ENCODE results near the gene ECSIT.

Gene ECSIT

GRCh38 chr19:11549386-11549953, 20.5 kb upstream of the ECSIT start:
- no peak for DNase-seq

- no peak for DNase-seq
Observed at GRCh38 chr19:11547929-11548700, 19.2 kb upstream of the ECSIT start.

GRCh38 chr19:11541238-11541637, 12.3 kb upstream of the ECSIT start:
- no peak for DNase-seq

- DNase-seq, result no peak
Observed at GRCh38 chr19:11540645-11541044, 11.7 kb upstream of the ECSIT start.

GRCh38 chr19:11539495-11540365, 10.8 kb upstream of the ECSIT start:
- no peak for DNase-seq

GRCh38 chr19:11538232-11539036, 9.5 kb upstream of the ECSIT start, which contains the start of gene CNN1:
CNN1 (plus strand) TSS chr19:11538851; CDS start chr19:11538928, 77 bp downstream.
- DNase-seq, result no peak

GRCh38 chr19:11535792-11536595, 7.1 kb upstream of the ECSIT start:
- peak; percentile 97 for DNase-seq

GRCh38 chr19:11534948-11535347, 6.0 kb upstream of the ECSIT start:
- DNase-seq, result no peak

GRCh38 chr19:11534538-11534937, 5.6 kb upstream of the ECSIT start:
- no peak for DNase-seq

GRCh38 chr19:11530432-11530831, 1.5 kb upstream of the ECSIT start:
- peak; percentile 74 for DNase-seq

- no peak for DNase-seq
Observed at GRCh38 chr19:11519138-11519537, 9.8 kb downstream of the ECSIT start.

- no peak for DNase-seq
Observed at GRCh38 chr19:11513946-11514345, 15.0 kb downstream of the ECSIT start.

GRCh38 chr19:11510444-11510843, 18.5 kb downstream of the ECSIT start:
- no peak for DNase-seq

GRCh38 chr19:11507370-11508078, 21.4 kb downstream of the ECSIT start:
- DNase-seq, result no peak

- DNase-seq, result no peak
Observed at GRCh38 chr19:11506967-11507366, 22.0 kb downstream of the ECSIT start.

GRCh38 chr19:11506101-11506555, 22.8 kb downstream of the ECSIT start:
- DNase-seq, result no peak

- peak; percentile 98 for DNase-seq
Observed at GRCh38 chr19:11505504-11506100, 23.3 kb downstream of the ECSIT start, which contains the start of gene ZNF653. ZNF653 (minus strand) TSS chr19:11505839; CDS start chr19:11505786, 53 bp downstream.

- peak; percentile 97 for DNase-seq
Observed at GRCh38 chr19:11505032-11505503, 23.9 kb downstream of the ECSIT start.

GRCh38 chr19:11504502-11505031, 24.4 kb downstream of the ECSIT start:
- no peak for DNase-seq

- DNase-seq, result no peak
Observed at GRCh38 chr19:11499890-11500420, 29.0 kb downstream of the ECSIT start.
